Measurements from ENCODE around the gene ARHGAP26.

ARHGAP26 gene

DNA sequence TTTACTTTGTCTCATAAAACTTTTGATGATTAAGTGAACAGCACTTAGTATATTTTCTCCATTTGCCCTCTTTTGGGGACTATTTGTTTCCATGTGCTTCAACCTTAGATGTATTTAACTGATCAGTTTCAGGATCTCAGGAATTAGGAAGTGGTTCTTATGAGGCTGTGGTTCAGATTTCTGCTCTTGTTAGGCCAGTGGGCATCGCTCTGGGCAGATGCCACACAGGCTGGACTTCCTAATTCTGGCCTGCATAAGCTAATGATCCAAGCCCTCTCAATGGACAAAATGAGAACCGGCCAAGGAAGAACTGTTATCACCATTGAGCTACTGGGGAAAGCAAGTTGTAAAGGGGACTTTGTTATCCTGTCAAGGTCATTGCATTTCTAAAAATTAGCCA lies 6.9 kb downstream of the ARHGAP26 start:
- TF ChIP-seq, protein P1, sequence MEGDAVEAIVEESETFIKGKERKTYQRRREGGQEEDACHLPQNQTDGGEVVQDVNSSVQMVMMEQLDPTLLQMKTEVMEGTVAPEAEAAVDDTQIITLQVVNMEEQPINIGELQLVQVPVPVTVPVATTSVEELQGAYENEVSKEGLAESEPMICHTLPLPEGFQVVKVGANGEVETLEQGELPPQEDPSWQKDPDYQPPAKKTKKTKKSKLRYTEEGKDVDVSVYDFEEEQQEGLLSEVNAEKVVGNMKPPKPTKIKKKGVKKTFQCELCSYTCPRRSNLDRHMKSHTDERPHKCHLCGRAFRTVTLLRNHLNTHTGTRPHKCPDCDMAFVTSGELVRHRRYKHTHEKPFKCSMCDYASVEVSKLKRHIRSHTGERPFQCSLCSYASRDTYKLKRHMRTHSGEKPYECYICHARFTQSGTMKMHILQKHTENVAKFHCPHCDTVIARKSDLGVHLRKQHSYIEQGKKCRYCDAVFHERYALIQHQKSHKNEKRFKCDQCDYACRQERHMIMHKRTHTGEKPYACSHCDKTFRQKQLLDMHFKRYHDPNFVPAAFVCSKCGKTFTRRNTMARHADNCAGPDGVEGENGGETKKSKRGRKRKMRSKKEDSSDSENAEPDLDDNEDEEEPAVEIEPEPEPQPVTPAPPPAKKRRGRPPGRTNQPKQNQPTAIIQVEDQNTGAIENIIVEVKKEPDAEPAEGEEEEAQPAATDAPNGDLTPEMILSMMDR (IDR thresholded peaks at IDR 0.05; ENCODE audit: low read depth, low read length, missing control alignments) = no peak
- DNase-seq (ENCODE audit: low read depth) = no peak
- H3K4me3 ChIP-seq (ENCODE audit: low read depth, low read length) = no peak overlapping the region

DNA sequence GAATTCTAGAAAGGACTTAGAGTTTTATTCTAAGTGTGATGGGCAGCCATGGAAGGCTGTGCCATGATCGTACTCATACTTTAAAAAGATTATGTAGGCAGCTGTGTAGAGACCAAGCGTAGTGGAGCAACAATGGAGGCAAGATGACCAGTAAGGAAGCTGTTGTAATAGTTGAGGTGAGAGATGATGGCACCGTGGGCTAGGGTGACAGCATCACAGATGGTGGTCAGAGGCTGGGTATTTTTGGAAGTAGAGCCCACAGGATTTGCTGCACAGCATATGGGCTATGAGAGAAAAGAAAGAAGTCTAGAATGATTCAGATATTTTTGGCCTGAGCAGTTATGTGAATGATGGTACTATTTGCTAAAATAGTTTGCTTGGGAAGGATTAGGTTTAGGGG lies 7.7 kb downstream of the ARHGAP26 start:
- H3K4me3 ChIP-seq (ENCODE audit: low read depth, low read length) = no peak overlapping the region
- TF ChIP-seq, protein P1 (IDR thresholded peaks at IDR 0.05; ENCODE audit: low read depth, low read length, missing control alignments) = no peak
- no peak for DNase-seq (ENCODE audit: low read depth)

DNA sequence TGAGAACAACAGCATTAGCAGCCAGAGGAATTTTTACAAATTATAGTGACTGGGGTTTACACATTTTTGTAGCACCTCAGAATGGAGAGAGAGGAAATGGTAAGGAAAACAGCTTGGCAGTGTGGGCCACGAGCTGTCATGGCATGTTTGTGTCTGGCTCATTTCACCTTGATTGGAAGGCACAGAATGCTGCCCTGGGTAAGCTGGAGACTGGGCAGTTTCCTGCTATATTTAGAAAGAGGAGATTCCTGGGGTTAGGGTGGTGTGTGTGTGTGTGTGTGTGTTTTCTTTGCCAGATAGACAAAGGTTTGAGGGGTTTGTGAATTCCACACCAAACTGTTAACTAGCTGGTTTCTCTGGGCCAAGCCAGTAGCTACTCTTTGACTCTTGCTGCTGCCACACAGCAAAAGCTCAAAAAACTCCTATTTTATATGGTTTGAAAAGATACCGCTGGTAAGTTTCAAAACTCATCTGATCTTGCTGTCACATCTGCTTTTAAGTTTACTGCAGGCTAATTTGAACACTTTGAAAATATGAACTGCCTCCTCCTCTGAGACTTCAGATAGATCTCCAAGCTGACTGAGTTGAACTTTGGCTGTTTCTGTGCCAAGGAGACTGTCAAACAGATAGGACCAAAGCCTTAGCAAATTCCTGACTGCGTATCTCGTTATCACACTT lies 9.1 kb downstream of the ARHGAP26 start:
- DNase-seq (ENCODE audit: low read depth) = no peak
- TF ChIP-seq, protein P1 (IDR thresholded peaks at IDR 0.05; ENCODE audit: low read depth, low read length, missing control alignments) = no peak
- H3K4me3 ChIP-seq (ENCODE audit: low read depth, low read length) = no peak overlapping the region

DNA sequence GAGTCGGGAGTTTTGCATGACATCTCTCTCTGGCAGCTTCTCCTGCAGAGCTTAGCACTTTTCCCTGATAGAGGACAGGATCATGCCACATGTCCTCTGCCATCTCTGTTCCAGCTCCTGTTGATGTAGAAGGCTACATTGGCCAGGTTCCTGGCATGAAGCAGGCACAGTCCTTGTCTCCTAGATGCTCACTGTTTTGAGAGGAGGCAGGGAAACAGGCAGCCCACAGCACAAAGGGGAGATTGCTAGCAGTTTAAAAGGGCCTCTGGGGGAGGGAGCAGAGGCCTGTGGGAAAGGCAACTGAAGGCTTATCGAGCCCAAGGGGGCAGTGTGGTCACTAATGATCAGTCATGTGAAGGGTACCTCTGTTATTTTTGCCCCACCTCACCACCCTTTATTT lies 10.7 kb downstream of the ARHGAP26 start:
- no peak for DNase-seq (ENCODE audit: low read depth)
- H3K4me3 ChIP-seq (ENCODE audit: low read depth, low read length) = no peak overlapping the region
- TF ChIP-seq, protein P1 (IDR thresholded peaks at IDR 0.05; ENCODE audit: low read depth, low read length, missing control alignments) = no peak

DNA sequence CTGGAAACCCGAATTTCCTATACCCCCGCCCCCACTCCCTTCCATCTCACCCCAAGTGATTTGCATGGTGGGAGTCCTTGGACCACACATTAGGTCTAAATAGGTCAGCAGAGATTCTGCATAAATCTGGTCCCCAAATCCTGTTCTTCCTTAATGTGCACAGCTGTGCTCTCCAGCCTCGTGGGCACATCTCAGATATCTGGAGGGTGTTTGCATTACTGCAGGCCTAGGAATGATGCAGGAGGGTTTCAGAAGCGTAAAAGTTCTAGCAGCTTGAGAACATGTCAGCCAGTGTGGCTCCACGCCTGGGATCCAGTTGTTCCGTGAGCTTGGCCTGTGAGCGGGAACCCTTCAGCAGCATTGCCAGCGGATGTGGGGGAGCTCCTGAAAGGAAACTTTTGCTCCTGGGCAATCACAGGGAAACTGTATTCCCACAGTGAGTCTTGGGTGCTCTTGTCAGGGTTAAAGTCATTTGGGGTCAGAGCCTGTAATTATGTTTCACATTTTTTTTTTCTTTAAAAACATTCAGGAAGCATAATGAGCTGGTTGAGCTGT lies 12.9 kb downstream of the ARHGAP26 start:
- H3K4me3 ChIP-seq (ENCODE audit: low read depth, low read length) = no peak overlapping the region
- DNase-seq (ENCODE audit: low read depth) = no peak

DNA sequence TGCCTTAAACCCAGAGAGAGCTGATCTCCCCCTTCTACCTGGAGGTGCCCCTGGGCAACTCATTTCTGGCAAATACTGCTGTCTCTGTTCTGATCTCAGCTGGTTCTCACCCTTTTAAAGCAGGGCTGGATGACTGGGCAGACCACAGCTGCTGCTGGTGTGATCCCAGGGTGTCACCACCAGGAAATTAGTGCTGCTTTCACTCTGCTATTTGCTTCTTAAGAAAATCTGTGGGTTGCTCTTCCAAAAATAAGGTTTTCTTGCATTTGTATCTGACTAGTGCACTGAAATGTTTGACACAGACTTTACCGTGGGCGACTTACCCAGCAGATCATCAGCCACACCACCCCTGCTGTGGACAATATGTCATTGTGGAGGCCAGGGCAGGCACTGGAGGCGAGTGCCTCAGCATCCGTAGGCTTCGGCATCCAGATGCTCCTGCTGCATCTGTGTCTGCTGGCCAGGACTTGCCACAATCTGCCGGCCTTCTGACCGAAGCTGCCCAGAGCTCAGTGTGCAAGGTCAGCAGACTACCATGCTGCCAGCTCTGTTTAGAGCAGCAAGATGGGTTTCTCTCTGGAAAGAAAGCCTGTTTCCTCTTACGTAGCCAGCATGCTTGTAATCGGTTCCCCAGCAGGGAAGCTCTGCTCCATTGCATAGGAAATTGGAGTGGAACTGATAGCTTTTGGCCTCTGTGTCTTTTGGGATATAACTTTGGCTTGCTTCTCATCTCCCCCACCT lies 13.6 kb downstream of the ARHGAP26 start:
- TF ChIP-seq, protein P1 (IDR thresholded peaks at IDR 0.05; ENCODE audit: low read depth, low read length, missing control alignments) = peak; percentile 21
- H3K4me3 ChIP-seq (ENCODE audit: low read depth, low read length) = no peak overlapping the region
- no peak for DNase-seq (ENCODE audit: low read depth)

More for the DNA sequence above, 12.9 kb downstream of the ARHGAP26 start:
- TF ChIP-seq, protein P1 (IDR thresholded peaks at IDR 0.05; ENCODE audit: low read depth, low read length, missing control alignments) = no peak
